OCI-LY1 (cell line): ENCODE measurements around the gene RPF1.

Source experiments
- EZH2 ChIP-seq: fragments of 200-600 bp; sonication (generic), shearing (Covaris generic); IDR thresholded peaks from 2 replicates; pipeline ENCODE4 v1.8.0; 2017; ENCODE audit warnings: borderline replicate concordance, mixed run types, mild to moderate bottlenecking, antibody characterized with exemption, low read length, moderate library complexity, mixed read lengths
- TF ChIP-seq, protein P1 (sequence below): fragments of 200-600 bp; sonication (generic), shearing (Covaris generic); IDR thresholded peaks from 2 replicates; pipeline ENCODE4 v1.5.1; 2017; ENCODE audit warnings: mild to moderate bottlenecking, antibody characterized with exemption, low read length, moderate library complexity, mixed read lengths

DNA sequence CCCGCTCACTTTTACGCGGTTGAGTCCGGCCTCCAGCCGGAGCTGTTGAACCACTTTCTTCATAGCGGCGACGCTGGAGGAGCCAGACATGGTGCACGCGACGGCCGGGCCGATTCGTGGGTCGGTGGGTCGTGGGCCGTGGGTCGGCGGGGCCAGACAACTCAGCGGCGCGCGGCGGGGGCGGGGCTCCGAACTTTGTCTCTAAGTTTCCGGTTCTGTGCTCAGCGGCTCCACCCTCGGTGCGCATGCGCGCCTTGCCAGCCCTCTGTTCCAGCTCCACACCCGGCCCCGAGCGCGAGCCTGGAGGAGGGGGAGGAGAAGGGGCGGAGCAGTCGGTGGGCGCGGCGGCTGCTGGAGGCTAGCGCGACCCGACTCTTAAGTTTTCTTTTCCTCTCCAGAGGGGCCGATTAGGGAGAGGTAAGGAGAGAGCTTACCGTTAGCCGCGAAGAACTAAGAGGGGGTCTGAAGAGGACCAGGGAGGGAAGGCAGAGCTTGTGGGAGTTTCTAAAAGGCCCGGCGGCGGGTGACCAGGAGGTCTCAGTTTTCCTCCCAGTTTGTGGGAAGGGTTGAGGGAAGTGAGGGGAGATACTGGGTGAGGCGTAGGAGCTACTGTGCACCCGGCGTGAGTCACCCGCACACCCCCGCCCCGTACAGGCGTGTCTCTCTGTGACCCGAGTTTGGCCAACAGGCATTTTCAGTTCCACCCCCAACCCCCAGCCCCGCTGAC, 27.1 kb downstream of the RPF1 start, which contains the start of the genes GNG5 and SPATA1:
- TF ChIP-seq, protein P1, sequence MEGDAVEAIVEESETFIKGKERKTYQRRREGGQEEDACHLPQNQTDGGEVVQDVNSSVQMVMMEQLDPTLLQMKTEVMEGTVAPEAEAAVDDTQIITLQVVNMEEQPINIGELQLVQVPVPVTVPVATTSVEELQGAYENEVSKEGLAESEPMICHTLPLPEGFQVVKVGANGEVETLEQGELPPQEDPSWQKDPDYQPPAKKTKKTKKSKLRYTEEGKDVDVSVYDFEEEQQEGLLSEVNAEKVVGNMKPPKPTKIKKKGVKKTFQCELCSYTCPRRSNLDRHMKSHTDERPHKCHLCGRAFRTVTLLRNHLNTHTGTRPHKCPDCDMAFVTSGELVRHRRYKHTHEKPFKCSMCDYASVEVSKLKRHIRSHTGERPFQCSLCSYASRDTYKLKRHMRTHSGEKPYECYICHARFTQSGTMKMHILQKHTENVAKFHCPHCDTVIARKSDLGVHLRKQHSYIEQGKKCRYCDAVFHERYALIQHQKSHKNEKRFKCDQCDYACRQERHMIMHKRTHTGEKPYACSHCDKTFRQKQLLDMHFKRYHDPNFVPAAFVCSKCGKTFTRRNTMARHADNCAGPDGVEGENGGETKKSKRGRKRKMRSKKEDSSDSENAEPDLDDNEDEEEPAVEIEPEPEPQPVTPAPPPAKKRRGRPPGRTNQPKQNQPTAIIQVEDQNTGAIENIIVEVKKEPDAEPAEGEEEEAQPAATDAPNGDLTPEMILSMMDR = no peak
- TF ChIP-seq EZH2 = no peak
